Ovary (tissue), 9 donors: ENCODE results near the gene VIPR1. TPM values are rescaled to one million over a fixed set of nuclear protein-coding genes. Genes with fewer than 3 reads are reported as not detected.
"Not testable (repeated sequence)": the region's sequence is repeated elsewhere in the genome, so short reads cannot be mapped to it uniquely, and the experiment has no call there.

ENCODE experiments used
- DNase-seq, 5 donors: peaks; one replicate each; pipeline ENCODE4 v3.0.0-alpha.2; 2019 to 2020
- H3K27ac ChIP-seq, 2 donors: fragments of 200-600 bp; one replicate each; pipeline versions ENCODE4 v1.5.1 to v1.8.0; 2019 to 2022
- H3K27me3 ChIP-seq: fragments of 200-600 bp; one replicate; pipeline ENCODE4 v1.8.0; 2022
- H3K36me3 ChIP-seq: fragments of 200-600 bp; sonication (generic); one replicate; pipeline ENCODE4 v1.5.1; 2019
- H3K4me1 ChIP-seq: one replicate; pipeline ENCODE4 v1.8.1; 2013; ENCODE audit warnings: mild to moderate bottlenecking, moderate library complexity; ENCODE audit not compliant: insufficient read depth
- H3K4me3 ChIP-seq: fragments of 200-600 bp; sonication (generic); one replicate; pipeline ENCODE4 v1.5.1; 2017
- H3K9me3 ChIP-seq, 2 donors: fragments of 200-600 bp in 1 of 2; sonication (generic) in 1 of 2; one replicate each; pipeline versions ENCODE4 v1.5.1 to v1.8.1; 2013 to 2019; ENCODE audit warnings: mild to moderate bottlenecking in 1 of 2, moderate library complexity in 1 of 2
- CTCF ChIP-seq, 3 donors: fragments of 450-650 bp in 2 of 3; fragments of 200-600 bp in 1 of 3; IDR thresholded peaks; one replicate each; pipeline versions ENCODE4 v1.5.1 to v1.8.0; 2016 to 2022; ENCODE audit warnings: antibody characterized with exemption in 3 of 3, mild to moderate bottlenecking in 1 of 3
- EP300 ChIP-seq: sonication (generic); formaldehyde crosslinking; IDR thresholded peaks from one replicate; pipeline ENCODE4 v1.6.1; 2017; ENCODE audit warnings: antibody characterized with exemption
- POLR2A ChIP-seq: fragments of 450-650 bp; IDR thresholded peaks from one replicate; pipeline ENCODE4 v1.6.1; 2017; ENCODE audit warnings: antibody characterized with exemption, mild to moderate bottlenecking, moderate library complexity
- WGBS, 3 donors: extraction: QIAGEN DNeasy Blood & Tissue Kit in 1 of 3; methylation state at CpG; one replicate each; pipeline versions ENCODE4 v1.1.5 to v1.1.7; 2013 to 2017; 5-methylcytosine and 5-hydroxymethylcytosine counted together
- intact Hi-C, 4 donors: fragments of 100-400 bp; cut with DNase I; formaldehyde crosslinking; loops; one replicate each; pipeline versions ENCODE4 v1.11.0 to v1.15.1; 2022 to 2023
- polyA plus RNA-seq, 2 donors: library from polyadenylated mRNA; stranded (reverse); fragments of 200-250 nt in 1 of 2; fragments of 350-450 nt in 1 of 2; fragmentation: Illumina TruSeq in 1 of 2; extraction: RNeasy Lipid Tissue Mini Kit (QIAGEN cat#74804) in 1 of 2; gene quantifications; one replicate each; pipeline ENCODE4 v1.2.3, GENCODE V29; 2013 to 2014
- total RNA-seq, 7 donors: library from RNA; depleted of rRNA in 2 of 7; stranded (reverse); fragments of >200 nt in 2 of 7; fragmentation: NEBNext Ultra II Directional in 3 of 7; extraction: Animal tissue kit (Norgen Biotek cat#: 25700) in 3 of 7; gene quantifications; one replicate each; pipeline versions ENCODE4 v1.1.0 to v1.2.4, GENCODE V29; 2016 to 2023
- donor health status: DM: no; HTN: no; CAD: no; lungs with moderate emphysema.
- donor health status: DM: no; HTN: no; CAD: no.
- donor health status: Bipolar disorder and iron deficiency.
- donor health status: DM: yes; HTN: yes; CAD: no.
- donor health status: DM: no; HTN: no; CAD: no.
- donor health status: DM: yes; HTN: yes; CAD: no.

The VIPR1 gene
- total and polyA plus RNA-seq, 9 donors: 0.12 to 2.2 (median 0.47) TPM

DNA sequence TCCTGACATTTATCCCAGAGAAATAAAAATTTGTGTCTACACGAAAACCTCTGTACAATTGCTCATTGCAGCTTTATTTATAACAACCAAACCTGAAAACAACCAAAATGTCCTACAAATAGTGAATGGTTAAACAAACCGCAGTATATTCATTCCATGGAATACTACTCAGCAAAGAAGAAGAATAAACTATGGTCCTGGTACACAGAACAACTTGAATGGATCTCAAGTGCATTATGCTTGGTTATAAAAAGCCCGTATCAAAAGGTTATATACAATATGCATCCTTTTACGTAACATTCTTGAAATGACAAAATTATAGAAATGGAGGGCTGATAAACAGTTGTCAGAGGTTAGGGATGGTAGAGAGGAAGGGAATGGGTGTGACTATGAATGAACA is 75.6 kb downstream of the VIPR1 start:
- Histone ChIP-seq H3K27ac (no peak overlapping the region), H3K4me1 (peaks cover 3% of the 10 kb centered on the region), H3K36me3 (no peaks in the 10 kb centered on the region), H3K27me3 (no peaks in the 10 kb centered on the region), H3K9me3 (no peaks in the 10 kb centered on the region), H3K4me3 (no peak overlapping the region)
- intact Hi-C loops: no loop called here
- no peak for DNase-seq
- no peak for TF ChIP-seq POLR2A
- no peak for TF ChIP-seq CTCF (IDR thresholded peaks at IDR 0.05)
- no peak for TF ChIP-seq EP300
- 96 to 97% (median 97%) methylated on average over 4 of the region's 4 CpGs for WGBS, 3 donors

GRCh38 chr3:42579346-42579745 is 76.9 kb downstream of the VIPR1 start:
- 94 to 97% (median 95%) methylated on average over 4 of the region's 4 CpGs for WGBS, 3 donors
- H3K36me3 ChIP-seq, H3K27me3 ChIP-seq, H3K4me3 ChIP-seq, H3K9me3 ChIP-seq, H3K27ac ChIP-seq, intact Hi-C loops, H3K4me1 ChIP-seq, DNase-seq: not testable (repeated sequence)

DNA sequence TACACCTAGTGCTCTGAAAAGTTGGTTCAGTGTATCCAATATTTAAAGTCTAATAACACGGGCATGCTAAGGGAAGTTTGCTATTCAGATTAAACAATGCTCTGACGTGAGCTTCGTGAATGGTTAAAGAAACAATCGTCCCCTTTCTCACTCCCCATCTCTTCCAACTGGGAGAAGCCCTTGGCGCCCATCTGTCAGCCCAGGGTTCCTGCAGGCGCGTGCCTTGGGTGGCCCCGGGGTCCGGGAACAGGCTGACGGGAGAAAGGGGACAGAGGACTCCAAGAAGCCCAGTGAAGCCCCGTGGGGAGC is 78.9 kb downstream of the VIPR1 start:
- no peaks in the 10 kb centered on the region for H3K36me3 ChIP-seq
- H3K4me3 ChIP-seq: peak overlapping the region; percentile 98
- peak overlapping the region; percentile 82 to 83 for H3K27ac ChIP-seq
- intact Hi-C loops: loop anchor here in 1 of 4 donors (2.0 to 10.0 kb wide), 2 partner anchors 21 to 163 kb away; no protein-coding TSS in a partner anchor
- no peaks in the 10 kb centered on the region for H3K27me3 ChIP-seq
- DNase-seq: no peak
- 0 to 2% (median 0%) methylated on average over 11 of the region's 11 CpGs for WGBS, 3 donors
- no peaks in the 10 kb centered on the region for H3K9me3 ChIP-seq
- H3K4me1 ChIP-seq: peaks cover 3% of the 10 kb centered on the region
- TF ChIP-seq EP300: no peak
- no peak for TF ChIP-seq POLR2A
- no peak for TF ChIP-seq CTCF (IDR thresholded peaks at IDR 0.05)

DNA sequence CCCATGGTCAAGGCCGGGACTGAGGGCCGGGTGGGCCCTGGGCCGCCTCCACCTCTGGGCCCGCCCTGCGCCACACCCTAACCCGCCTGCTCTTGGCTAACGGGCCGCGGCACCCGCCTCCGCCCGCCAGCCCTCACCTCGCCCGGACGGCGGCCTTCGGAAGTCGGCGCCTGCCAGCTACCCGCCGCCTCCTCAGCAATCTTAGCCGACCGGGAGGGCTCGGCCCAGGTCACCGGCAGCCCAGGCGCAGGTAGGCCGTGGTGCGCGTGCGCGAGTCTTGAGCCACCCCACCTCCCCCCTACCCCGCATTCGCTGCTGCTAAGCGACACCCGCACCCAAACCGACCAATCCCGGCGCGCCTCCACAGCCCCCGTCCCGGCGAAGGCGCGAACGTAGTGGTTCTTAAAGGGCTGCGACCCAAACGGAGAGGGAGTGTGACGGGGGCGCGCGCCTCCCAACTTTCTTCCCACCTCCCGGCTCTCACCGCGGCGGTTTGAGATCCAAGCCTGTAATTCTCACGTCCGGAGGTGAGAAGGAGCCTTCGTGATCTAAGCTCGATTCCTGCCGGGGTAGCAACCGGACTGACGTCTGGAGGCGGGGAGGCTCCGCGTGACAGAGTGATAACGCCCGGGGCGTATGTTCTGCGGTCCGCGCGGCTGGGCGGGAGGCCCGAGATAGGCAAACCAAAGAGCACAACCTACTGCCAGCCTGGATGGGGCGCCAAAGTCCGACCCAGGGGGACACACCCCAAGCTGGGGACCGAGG is 79.4 kb downstream of the VIPR1 start, which contains the start of gene SEC22C:
Gene SEC22C (minus strand): TSS at position 259 of the 765 bp plus-strand sequence. CDS start 12,921 bp downstream, outside the sequence.
- Histone ChIP-seq H3K9me3 (no peaks in the 10 kb centered on the region), H3K4me1 (peaks cover 3% of the 10 kb centered on the region), H3K4me3 (peak within 1 kb of the TSS; percentile 98), H3K36me3 (no peaks in the 10 kb centered on the region), H3K27ac (peak within 1 kb of the TSS; percentile 82 to 83), H3K27me3 (no peaks in the 10 kb centered on the region)
- intact Hi-C loops: loop anchor here in 1 of 4 donors (2.0 to 10.0 kb wide), 2 partner anchors 21 to 163 kb away; no protein-coding TSS in a partner anchor
- WGBS, 3 donors: 0% methylated on average over 68 to 77 of the region's 77 CpGs
- TF ChIP-seq EP300: no peak
- no peak for TF ChIP-seq CTCF (IDR thresholded peaks at IDR 0.05)
- peak; percentile 85 for TF ChIP-seq POLR2A
- DNase-seq: peak; percentile 94 to 96 (median 95)

DNA sequence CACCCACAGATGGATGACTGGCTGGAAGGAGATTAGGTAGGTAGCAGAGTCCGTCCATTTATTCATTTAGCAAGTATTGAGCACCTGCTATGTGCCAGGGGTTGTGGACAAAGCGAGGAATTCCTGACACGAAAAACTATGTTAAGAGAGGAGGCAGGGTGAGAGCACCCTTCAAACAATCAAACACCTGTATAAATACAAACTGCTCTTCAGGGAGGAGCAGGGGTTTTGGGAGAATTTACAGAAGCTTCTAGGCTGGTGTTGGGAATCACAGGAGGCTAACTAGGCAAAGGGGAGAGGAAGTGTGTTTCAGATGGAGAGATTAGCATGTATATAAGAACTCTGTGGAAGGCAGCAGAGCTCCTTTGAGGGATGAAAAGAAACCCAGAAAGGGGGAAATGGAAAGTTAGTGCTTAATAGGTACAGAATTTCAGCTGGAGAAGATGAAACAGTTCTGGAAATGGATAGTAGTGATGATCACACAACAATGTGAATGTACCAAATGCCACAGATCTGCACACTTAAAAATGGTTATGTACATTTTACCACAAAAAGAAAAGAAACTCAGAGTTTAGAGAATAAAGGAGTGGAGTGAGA is 80.1 kb downstream of the VIPR1 start:
- TF ChIP-seq EP300: no peak
- no peak for TF ChIP-seq CTCF (IDR thresholded peaks at IDR 0.05)
- no peak for TF ChIP-seq POLR2A
- Histone ChIP-seq H3K27ac (peak overlapping the region; percentile 82 to 83), H3K36me3 (no peaks in the 10 kb centered on the region), H3K9me3 (no peaks in the 10 kb centered on the region), H3K4me1 (peaks cover 3% of the 10 kb centered on the region), H3K4me3 (peak overlapping the region; percentile 98), H3K27me3 (no peaks in the 10 kb centered on the region)
- WGBS, 3 donors: 1 to 4% (median 4%) methylated on average over 3 of the region's 3 CpGs
- no peak for DNase-seq
- intact Hi-C loops: loop anchor here in 1 of 4 donors (10.0 kb wide), 1 partner anchor 162 kb away; no protein-coding TSS in a partner anchor
